GM21825 (cell line): ENCODE data around the gene FANCD2OS.
"Not testable (repeated sequence)": the region's sequence is repeated elsewhere in the genome, so short reads cannot be mapped to it uniquely, and the experiment has no call there.

ENCODE experiments used
- ATAC-seq: cut with Tn5 transposase; IDR thresholded peaks from one replicate; pipeline ENCODE4 v1.9.1; 2021; ENCODE audit warnings: mild to moderate bottlenecking, moderate library complexity; ENCODE audit not compliant: unreplicated experiment

Gene FANCD2OS

DNA sequence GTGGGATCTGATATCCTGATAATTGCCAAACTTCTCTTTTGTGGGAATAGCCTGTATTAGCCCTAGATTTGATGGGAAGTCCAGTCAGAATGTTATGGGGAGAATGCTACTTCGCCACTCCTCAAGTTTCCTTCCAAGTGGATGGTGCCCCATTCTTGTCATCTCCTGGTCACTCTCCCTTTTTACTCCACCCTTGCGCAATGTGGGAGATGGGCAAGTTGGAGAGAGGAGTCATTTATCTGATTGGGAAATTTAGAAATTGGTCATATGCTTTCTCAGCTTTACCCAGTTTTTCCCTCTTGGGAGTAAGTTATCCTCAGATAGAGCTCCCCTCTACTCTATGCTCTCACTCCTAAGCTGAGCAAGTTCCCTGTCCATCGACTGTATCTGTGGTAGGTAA lies 14.4 kb downstream of the FANCD2OS start:
- ATAC-seq, result no peak

DNA sequence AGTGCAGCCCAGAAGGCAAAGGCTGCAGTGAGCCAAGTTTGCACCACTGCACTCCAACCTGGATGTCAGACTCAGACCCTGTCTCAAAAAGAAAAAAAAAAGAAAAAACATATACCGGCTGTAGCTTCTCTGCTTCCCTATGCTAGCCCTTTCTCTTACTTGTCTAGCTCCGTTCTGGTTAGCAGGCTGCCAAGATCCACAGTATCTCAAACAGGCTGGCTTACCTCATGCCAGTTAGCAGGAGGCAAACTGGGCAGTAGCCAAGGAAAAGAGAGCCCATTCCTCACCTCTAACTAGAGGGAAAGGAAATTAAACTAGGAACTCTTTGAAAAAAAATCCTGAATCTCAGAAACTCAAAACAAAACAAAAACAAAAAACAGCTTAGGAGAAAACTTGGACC lies 16.7 kb downstream of the FANCD2OS start:
- not testable (repeated sequence) for ATAC-seq

DNA sequence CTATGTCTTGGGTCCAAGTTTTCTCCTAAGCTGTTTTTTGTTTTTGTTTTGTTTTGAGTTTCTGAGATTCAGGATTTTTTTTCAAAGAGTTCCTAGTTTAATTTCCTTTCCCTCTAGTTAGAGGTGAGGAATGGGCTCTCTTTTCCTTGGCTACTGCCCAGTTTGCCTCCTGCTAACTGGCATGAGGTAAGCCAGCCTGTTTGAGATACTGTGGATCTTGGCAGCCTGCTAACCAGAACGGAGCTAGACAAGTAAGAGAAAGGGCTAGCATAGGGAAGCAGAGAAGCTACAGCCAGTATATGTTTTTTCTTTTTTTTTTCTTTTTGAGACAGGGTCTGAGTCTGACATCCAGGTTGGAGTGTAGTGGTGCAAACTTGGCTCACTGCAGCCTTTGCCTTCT lies 17.3 kb downstream of the FANCD2OS start:
- ATAC-seq, result not testable (repeated sequence)

DNA sequence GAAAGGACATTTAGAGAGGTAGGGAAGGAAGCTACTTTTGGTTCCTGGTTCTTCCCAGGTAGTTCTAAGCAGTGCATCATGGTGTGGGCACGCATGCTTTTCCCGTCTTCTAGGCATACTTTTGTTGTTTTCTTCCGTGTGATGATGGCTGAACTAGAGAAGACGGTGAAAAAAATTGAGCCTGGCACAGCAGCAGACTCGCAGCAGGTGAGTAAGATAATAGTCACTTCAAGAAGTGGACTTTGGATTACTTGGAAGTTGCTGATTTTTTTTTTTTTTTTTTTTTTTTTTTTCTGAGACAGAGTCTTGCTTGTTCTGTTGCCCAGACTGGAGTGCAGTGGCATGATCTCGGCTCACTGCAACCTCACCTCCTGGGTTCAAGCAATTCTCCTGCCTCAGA lies 17.9 kb downstream of the FANCD2OS start:
- ATAC-seq, result no peak

DNA sequence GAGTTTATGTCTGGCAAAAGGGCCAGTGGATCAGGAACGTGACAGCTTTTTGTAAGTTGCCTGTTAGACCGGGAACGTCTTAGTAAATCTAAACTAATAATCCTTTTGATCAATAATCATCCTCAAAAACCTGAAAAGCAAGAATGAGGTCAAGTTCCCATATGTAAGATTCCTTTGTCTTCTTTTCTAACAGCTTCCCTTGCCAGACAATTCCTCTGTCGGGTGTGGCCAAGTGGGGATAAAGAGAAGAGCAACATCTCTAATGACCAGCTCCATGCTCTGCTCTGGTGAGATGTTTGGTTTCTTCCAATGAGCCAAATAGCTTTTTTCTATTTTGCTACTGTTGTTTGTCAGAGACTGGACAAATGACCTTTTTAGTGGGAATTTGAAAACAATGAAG lies 19.8 kb downstream of the FANCD2OS start:
- no peak for ATAC-seq

DNA sequence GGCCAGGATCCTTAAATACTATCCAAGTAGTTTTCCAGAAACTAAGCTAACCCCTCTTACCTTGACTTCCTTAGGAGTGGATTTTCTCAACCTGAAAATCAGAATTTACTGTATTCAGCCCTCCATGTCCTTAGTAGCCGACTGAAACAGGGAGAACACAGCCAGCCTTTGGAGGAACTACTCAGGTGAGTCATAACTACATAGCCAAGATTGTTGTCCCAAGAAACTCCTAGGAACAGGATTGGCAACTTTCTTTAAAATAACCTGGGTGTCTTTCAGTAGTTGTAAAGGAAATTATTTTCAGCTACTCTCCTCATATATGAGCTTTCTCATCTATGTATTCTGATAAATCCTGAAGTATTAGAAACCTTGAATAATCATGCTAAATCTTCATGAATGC lies 22.3 kb downstream of the FANCD2OS start:
- no peak for ATAC-seq

DNA sequence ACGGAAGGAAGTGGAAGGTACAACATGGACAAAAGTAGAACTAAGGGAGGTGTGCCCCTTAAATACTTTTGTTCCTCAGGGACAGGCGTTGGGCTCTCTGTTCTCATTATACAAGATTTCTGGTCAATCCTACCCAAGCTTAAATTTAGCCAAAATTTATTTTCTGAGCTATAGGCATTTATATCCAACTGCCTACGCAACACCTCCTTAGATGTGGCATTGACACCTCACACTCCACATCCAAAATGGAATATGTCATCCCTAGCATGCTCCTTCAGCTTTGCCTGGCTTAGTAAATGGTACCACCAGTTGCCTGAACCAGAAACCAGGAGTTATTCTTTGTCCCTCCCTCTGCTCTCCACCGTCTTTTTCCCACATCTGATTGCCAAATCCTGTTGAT lies 26.2 kb downstream of the FANCD2OS start:
- no peak for ATAC-seq

DNA sequence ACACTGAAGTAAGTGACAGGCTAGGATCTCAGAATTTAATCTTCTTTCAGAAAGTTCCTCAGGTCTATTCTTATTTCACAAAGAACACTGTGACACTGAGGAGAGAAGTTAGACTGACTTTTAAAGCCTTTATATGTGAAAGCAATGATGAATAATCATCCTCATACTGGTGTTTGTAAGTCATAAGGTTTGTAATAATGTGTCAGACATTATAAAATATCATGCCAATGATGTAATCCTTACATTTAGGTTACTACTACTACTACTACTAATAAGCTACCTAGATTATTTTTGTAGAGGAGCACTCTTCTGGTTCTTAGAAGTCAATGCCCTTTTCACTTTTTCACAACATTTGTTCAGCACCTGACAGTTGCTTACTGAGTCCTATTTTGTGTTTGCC lies 33.4 kb downstream of the FANCD2OS start:
- ATAC-seq, result no peak

DNA sequence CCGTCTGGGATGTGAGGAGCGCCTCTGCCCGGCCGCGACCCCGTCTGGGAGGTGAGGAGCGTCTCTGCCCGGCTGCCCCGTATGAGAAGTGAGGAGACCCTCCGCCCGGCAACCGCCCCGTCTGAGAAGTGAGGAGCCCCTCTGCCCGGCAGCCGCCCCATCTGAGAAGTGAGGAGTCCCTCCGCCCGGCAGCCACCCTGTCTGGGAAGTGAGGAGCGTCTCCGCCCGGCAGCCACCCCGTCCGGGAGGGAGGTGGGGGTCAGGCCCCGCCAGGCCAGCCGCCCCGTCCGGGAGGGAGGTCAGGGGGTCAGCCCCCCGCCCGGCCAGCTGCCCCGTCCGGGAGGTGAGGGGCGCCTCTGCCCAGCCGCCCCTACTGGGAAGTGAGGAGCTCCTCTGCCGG lies 38.0 kb downstream of the FANCD2OS start:
- ATAC-seq, result not testable (repeated sequence)

DNA sequence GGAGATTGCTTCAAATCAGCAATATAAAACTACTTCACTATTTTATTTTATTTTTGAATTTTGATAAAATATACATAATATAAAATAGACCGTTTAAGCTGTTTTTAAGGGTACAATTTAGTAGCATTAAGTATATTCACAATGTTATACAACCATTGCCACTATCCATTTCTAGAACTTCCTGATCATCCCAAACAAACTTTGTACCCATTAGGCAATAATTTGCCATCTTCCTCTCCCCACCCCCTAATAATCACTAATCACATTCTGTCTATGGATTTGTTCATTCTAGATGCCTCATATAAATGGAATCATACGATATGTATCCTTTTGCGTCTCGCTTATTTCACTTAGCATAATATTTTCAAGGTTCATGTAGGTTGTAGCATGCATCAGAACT lies 53.0 kb downstream of the FANCD2OS start:
- ATAC-seq, result no peak
